Measurements from ENCODE around the gene TNF.

Gene TNF

DNA sequence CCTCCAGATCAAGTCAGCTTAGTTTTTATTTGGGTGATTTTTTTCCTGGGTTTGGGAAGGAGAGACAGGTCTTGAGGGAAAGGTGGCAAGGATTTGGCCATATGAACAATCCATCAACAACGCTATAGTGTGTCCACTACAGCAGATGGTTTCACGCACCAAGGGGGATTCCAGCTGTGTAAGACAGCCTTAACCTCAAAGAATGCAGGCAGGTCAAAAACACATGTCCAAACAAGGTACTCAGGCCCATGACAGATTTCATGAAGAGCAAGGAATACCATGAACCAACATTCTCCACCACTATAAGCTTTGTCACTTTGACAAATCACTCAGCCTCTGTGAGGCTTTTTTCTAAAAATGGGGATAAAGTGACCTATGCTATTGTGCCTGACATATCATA, 41.6 kb downstream of the TNF start:
- H3K9me3 Mint-ChIP-seq = no peaks in the 10 kb centered on the region
- H3K36me3 Mint-ChIP-seq (ENCODE audit: low read depth) = peaks cover 27% of the 10 kb centered on the region
- no peaks in the 10 kb centered on the region for H3K27me3 Mint-ChIP-seq
- peak overlapping the region; percentile 90 for H3K4me3 Mint-ChIP-seq
- peaks cover 59% of the 10 kb centered on the region for H3K4me1 Mint-ChIP-seq (ENCODE audit: low read depth)
- peak overlapping the region; percentile 91 for H3K27ac Mint-ChIP-seq

DNA sequence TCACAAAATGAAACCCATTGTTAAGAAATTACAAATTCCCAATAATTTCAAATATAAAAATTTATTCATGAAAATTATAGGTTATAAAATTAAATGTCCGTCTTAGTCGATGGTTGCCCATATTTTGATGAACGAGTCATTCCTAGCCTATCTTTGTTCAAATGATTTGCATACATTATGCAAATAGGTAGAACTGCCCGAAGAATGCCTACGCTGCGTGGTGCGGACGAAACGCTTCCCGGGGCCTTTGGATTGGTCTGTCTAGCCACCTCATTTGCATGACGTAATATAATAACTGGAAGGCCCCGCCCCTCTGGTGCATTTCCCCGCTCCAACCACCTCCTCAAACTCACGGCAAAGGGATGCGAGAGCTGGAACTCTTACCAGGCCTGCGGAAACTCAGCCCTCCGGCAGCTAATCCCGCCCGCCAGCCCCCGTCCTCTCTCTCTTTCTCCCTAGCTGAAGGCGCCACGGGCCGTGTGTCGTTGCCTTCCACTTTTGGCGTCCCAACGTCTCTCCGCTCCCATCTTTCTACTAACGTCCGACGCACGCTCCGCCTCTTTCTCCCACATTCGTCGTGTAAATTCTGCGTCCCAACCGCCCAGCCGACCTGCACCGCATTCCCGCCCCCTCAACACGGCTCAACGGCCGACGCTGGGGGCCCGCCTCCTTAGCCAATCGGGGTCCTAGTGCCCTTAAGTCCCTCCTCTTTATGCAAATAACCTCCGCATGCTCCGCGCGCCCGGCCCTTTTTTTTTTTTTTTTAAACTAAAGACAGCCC, 44.6 kb downstream of the TNF start:
- H3K27me3 Mint-ChIP-seq = no peaks in the 10 kb centered on the region
- peaks cover 53% of the 10 kb centered on the region for H3K36me3 Mint-ChIP-seq (ENCODE audit: low read depth)
- H3K27ac Mint-ChIP-seq = peak overlapping the region; percentile 99
- H3K4me3 Mint-ChIP-seq = peak overlapping the region; percentile 91
- no peaks in the 10 kb centered on the region for H3K9me3 Mint-ChIP-seq
- H3K4me1 Mint-ChIP-seq (ENCODE audit: low read depth) = peaks cover 58% of the 10 kb centered on the region

DNA sequence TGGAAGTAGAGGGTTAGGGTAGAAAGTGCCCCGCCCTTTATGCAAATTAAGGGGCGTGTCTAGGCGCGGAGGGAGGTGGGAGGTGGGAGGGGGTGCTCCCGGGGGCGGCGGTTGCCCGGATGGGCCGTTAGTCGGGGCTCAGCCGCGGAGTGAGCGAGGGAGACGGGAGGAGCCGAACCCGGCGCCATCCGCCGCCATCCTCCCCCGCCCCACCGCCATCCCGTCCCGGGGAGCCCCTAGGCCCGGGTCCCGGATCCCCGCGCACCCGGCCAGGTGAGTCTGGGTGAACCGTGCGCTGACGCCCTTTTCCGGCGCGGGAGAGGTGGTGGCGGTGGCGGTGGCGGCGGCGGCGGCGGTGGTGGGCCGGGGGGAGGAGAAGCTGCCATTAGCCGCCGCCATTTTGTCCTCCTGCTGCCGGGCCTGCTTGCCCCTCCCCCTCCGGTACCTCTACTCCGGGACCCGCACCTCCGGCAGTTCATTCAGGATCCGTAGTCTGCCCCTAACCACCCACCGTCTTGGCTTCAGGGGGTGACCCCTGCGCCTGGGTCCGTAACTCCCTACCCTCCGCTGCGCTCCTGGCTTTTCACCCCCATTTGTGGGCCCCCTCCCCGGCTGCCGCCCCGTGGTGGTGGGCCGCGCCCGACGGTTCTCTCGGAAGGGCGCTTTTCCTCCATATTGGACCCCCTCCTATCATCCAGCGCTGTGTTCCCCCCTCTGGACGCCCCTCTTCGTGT, 45.4 kb downstream of the TNF start, which contains the start of gene PRRC2A:
PRRC2A (plus strand) TSS at position 130 of the 734 bp plus-strand sequence. CDS start 2,075 bp downstream, outside the sequence.
- Mint-ChIP-seq H3K4me3 (peak within 1 kb of the TSS; percentile 91), H3K27ac (peak within 1 kb of the TSS; percentile 99), H3K36me3 (ENCODE audit: low read depth) (peaks cover 61% of the 10 kb centered on the region), H3K27me3 (no peaks in the 10 kb centered on the region), H3K4me1 (ENCODE audit: low read depth) (peaks cover 51% of the 10 kb centered on the region), H3K9me3 (no peaks in the 10 kb centered on the region)

DNA sequence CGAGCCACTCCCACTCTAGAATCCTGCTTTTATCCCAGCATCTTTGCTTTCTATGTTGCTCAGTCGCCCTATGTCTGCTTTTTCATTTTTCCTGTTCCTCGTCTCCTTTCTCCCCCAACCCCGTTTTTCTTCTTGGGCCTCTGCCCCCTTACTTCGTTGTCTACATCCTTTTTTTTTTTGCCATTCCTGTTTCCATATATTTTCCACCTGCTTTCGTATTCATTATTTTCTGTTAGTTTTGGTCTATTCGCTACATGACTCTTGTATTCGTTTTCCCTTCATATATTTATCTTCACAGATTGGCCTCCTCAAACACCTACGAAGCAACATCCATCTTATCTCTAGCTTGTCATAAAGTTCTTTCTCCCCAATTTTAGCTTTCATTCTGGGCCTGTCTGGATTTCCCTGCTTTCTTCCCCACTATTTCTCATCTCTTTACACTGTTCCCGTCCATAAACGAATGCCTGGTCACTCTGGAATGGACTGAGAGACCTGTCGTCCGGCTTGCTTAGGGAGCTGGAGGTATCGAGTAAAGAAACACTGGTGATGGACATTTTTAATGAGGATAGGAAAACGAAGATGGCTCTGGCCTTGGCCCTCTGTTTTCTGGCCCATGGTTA, 46.1 kb downstream of the TNF start:
- peaks cover 67% of the 10 kb centered on the region for H3K36me3 Mint-ChIP-seq (ENCODE audit: low read depth)
- no peaks in the 10 kb centered on the region for H3K9me3 Mint-ChIP-seq
- no peaks in the 10 kb centered on the region for H3K27me3 Mint-ChIP-seq
- peak overlapping the region; percentile 91 for H3K4me3 Mint-ChIP-seq
- peak overlapping the region; percentile 94 for H3K27ac Mint-ChIP-seq
- H3K4me1 Mint-ChIP-seq (ENCODE audit: low read depth) = peaks cover 44% of the 10 kb centered on the region

DNA sequence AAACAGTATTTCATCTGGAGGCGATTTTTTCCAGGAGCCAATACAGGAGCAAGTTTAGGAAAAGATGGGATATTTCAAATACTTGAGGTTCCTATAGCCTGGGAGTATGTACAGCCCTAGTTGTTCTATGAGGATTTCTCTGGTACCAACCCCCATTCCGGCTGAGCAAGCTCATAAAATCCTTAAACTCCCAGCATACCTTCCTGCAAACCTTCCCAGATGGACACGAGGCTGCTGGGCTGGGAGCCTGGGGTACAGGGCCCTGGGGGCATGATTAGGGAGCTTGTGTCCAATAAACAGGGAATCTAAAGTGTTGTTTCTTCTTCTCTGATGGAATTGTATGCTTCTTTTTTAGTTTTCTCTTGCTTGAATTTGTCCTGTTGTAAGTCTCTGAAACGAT, 46.6 kb downstream of the TNF start:
- peaks cover 68% of the 10 kb centered on the region for H3K36me3 Mint-ChIP-seq (ENCODE audit: low read depth)
- H3K27me3 Mint-ChIP-seq = no peaks in the 10 kb centered on the region
- H3K4me3 Mint-ChIP-seq = peak overlapping the region; percentile 91
- no peaks in the 10 kb centered on the region for H3K9me3 Mint-ChIP-seq
- H3K27ac Mint-ChIP-seq = peak overlapping the region; percentile 94
- H3K4me1 Mint-ChIP-seq (ENCODE audit: low read depth) = peaks cover 38% of the 10 kb centered on the region

DNA sequence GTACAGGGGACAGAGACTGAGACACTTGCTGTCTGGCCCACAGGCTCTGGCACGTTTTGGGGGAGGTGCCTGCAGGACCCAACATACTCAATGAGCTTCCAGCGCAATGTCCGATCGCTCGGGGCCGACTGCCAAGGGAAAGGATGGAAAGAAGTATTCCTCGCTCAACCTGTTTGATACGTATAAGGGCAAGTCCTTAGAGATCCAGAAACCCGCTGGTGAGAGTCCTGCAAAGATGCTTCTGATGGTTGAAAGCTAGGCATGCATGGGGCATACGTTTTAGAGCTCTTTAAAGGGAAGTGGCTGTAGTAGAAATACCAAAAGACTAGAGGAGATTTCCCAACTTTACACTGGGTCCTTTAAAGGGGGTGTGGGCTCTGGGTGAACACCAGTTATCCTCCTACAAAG, 47.3 kb downstream of the TNF start:
- H3K4me3 Mint-ChIP-seq = peak overlapping the region; percentile 91
- no peaks in the 10 kb centered on the region for H3K27me3 Mint-ChIP-seq
- H3K4me1 Mint-ChIP-seq (ENCODE audit: low read depth) = peaks cover 34% of the 10 kb centered on the region
- H3K27ac Mint-ChIP-seq = peak overlapping the region; percentile 94
- no peaks in the 10 kb centered on the region for H3K9me3 Mint-ChIP-seq
- H3K36me3 Mint-ChIP-seq (ENCODE audit: low read depth) = peaks cover 74% of the 10 kb centered on the region

DNA sequence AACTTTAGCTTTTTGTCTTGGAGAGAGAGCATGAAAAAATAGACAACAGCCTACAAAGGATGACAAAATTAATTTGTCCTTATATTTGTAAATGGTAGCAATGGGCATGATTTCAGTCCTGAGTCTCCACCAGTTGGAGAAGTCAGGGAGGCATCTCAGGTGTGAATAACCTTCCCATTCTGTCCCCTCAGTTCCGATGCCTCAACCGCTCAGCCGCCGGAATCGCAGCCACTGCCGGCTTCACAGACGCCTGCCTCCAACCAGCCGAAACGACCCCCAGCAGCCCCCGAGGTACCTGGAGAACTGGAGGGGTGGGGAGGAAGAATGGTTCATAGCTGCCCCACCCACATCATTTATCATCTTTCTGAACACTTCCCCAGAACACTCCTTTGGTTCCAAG, 48.7 kb downstream of the TNF start:
- no peaks in the 10 kb centered on the region for H3K9me3 Mint-ChIP-seq
- H3K4me3 Mint-ChIP-seq = no peak overlapping the region
- peaks cover 81% of the 10 kb centered on the region for H3K36me3 Mint-ChIP-seq (ENCODE audit: low read depth)
- H3K27me3 Mint-ChIP-seq = no peaks in the 10 kb centered on the region
- H3K27ac Mint-ChIP-seq = peak overlapping the region; percentile 52
- peaks cover 23% of the 10 kb centered on the region for H3K4me1 Mint-ChIP-seq (ENCODE audit: low read depth)

DNA sequence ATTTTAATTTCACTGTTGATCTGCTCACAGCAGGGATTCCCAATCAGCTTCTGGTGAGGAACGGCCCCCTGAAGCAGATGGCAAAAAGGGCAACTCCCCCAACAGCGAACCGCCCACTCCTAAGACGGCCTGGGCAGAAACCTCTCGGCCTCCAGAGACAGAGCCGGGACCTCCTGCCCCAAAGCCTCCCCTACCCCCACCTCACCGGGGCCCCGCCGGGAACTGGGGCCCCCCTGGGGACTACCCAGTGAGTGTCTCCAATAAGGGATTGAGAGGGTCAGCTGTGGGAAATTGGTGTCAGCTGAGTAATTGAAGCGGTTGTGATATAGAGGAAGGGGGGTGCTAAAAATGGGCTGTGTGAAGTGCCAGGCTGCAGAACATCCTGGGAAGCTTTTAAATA, 51.6 kb downstream of the TNF start:
- Mint-ChIP-seq H3K9me3 (no peaks in the 10 kb centered on the region), H3K4me3 (no peak overlapping the region), H3K27me3 (no peaks in the 10 kb centered on the region), H3K36me3 (ENCODE audit: low read depth) (peaks cover 92% of the 10 kb centered on the region), H3K27ac (peak overlapping the region; percentile 19), H3K4me1 (ENCODE audit: low read depth) (peaks cover 12% of the 10 kb centered on the region)

DNA sequence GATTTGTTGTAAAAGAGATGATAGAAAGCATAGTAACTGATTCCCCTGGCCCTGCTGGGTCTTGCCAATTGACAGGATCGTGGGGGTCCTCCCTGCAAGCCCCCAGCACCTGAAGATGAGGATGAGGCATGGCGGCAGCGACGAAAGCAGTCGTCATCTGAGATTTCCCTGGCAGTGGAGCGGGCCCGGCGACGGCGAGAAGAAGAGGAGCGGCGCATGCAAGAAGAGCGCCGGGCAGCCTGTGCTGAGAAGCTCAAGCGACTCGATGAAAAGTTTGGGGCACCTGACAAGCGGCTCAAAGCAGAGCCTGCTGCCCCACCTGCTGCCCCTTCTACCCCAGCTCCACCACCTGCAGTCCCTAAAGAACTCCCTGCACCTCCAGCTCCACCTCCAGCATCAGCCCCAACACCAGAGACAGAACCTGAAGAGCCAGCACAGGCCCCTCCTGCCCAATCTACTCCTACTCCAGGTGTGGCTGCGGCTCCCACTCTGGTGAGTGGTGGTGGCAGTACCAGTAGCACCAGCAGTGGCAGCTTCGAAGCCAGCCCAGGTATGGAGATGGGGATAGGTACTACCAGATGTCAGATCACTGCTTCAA, 52.4 kb downstream of the TNF start:
- H3K4me1 Mint-ChIP-seq (ENCODE audit: low read depth) = peaks cover 3% of the 10 kb centered on the region
- no peaks in the 10 kb centered on the region for H3K27me3 Mint-ChIP-seq
- H3K9me3 Mint-ChIP-seq = no peaks in the 10 kb centered on the region
- H3K27ac Mint-ChIP-seq = no peak overlapping the region
- H3K36me3 Mint-ChIP-seq (ENCODE audit: low read depth) = peaks cover 92% of the 10 kb centered on the region
- no peak overlapping the region for H3K4me3 Mint-ChIP-seq

All from stimulated activated naive CD8-positive, alpha-beta T cell treated with anti-CD3 and anti-CD28 coated beads, Interleukin-15, Interleukin-2, amounts not matched to agents 100 ng/mL and 50 ng/mL, for 24 hours (primary cell).